CD14-positive monocyte (primary cell): ENCODE measurements around the gene PPFIBP2. TPM values are rescaled to one million over a fixed set of nuclear protein-coding genes. Genes with fewer than 3 reads are reported as not detected.

ENCODE experiments used
- DNase-seq, 3 donors: peaks; one replicate each; pipeline ENCODE4 v3.0.0-alpha.2; 2011 to 2022
- H2AFZ ChIP-seq: 2 replicates; pipeline ENCODE4 v1.6.0; 2012; ENCODE audit warnings: mild to moderate bottlenecking, low read depth, low read length, inconsistent platforms; ENCODE audit not compliant: insufficient read depth, poor library complexity, severe bottlenecking
- H3K27ac ChIP-seq, 2 donors: 1 replicate in 1 of 2; 2 replicates in 1 of 2; pipeline ENCODE4 v1.5.1; 2012 to 2013; ENCODE audit warnings: low read length in 2 of 2, control low read depth in 1 of 2, inconsistent platforms in 1 of 2, low read depth in 1 of 2, mild to moderate bottlenecking in 1 of 2
- H3K27me3 ChIP-seq, 2 donors: one replicate each; pipeline versions ENCODE4 v1.6.0 to v1.6.1; 2011 to 2013; ENCODE audit warnings: low read length in 2 of 2; ENCODE audit not compliant: control insufficient read depth in 2 of 2, insufficient read depth in 2 of 2
- H3K36me3 ChIP-seq, 2 donors: replicated peaks in 1 of 2; 1 replicate in 1 of 2; 2 replicates in 1 of 2; pipeline versions ENCODE4 v1.5.1 to v1.6.1; 2012 to 2013; ENCODE audit warnings: low read length in 2 of 2, control low read depth in 1 of 2, inconsistent platforms in 1 of 2, mild to moderate bottlenecking in 1 of 2; ENCODE audit not compliant: insufficient read depth in 2 of 2, control insufficient read depth in 1 of 2
- H3K4me1 ChIP-seq, 2 donors: 1 replicate in 1 of 2; 2 replicates in 1 of 2; pipeline versions ENCODE4 v1.5.1 to v1.6.1; 2012 to 2013; ENCODE audit warnings: low read length in 2 of 2, control low read depth in 1 of 2, inconsistent platforms in 1 of 2, mild to moderate bottlenecking in 1 of 2, moderate library complexity in 1 of 2; ENCODE audit not compliant: insufficient read depth in 2 of 2, control insufficient read depth in 1 of 2
- H3K4me2 ChIP-seq: replicated peaks from 2 replicates; pipeline ENCODE3; 2012; ENCODE audit warnings: low read length, moderate library complexity, mild to moderate bottlenecking; ENCODE audit not compliant: poor library complexity, severe bottlenecking; ENCODE audit errors: extremely low read depth
- H3K4me3 ChIP-seq, 3 experiments: fragments of 200-600 bp in 1 of 3; sonication (generic) in 1 of 3; replicated peaks in 1 of 3; 1 replicate in 2 of 3; 2 replicates in 1 of 3; pipeline ENCODE4 v1.5.1; 2011 to 2013; ENCODE audit warnings: low read length in 3 of 3, mild to moderate bottlenecking in 3 of 3, control low read depth in 2 of 3, low read depth in 2 of 3, inconsistent platforms in 1 of 3, moderate library complexity in 1 of 3
- H3K79me2 ChIP-seq: 2 replicates; pipeline ENCODE4 v1.6.0; 2012; ENCODE audit warnings: mild to moderate bottlenecking, control low read depth, inconsistent platforms, low read length, moderate library complexity; ENCODE audit not compliant: insufficient read depth
- H3K9ac ChIP-seq: 2 replicates; pipeline ENCODE4 v1.6.0; 2017; ENCODE audit warnings: low read length, mild to moderate bottlenecking; ENCODE audit not compliant: insufficient read depth, poor library complexity, severe bottlenecking
- H3K9me3 ChIP-seq, 2 donors: replicated peaks in 1 of 2; 1 replicate in 1 of 2; 2 replicates in 1 of 2; pipeline versions ENCODE4 v1.5.1 to v1.6.1; 2012 to 2013; ENCODE audit warnings: low read length in 2 of 2, control low read depth in 1 of 2; ENCODE audit not compliant: control insufficient read depth in 1 of 2, insufficient read depth in 1 of 2
- H4K20me1 ChIP-seq: 2 replicates; pipeline ENCODE4 v1.6.0; 2012; ENCODE audit warnings: mild to moderate bottlenecking, low read length, control low read depth, moderate library complexity; ENCODE audit not compliant: insufficient read depth
- H3K27ac Mint-ChIP-seq, 7 donors: one replicate each; pipeline ENCODE4 v1.8.0; 2020; ENCODE audit warnings: mild to moderate bottlenecking in 7 of 7, mixed read lengths in 7 of 7, moderate library complexity in 6 of 7, inconsistent platforms in 2 of 7
- H3K27me3 Mint-ChIP-seq, 3 donors: one replicate each; pipeline ENCODE4 v1.8.0; 2021 to 2022; ENCODE audit warnings: low read depth in 3 of 3, mild to moderate bottlenecking in 3 of 3, mixed read lengths in 3 of 3, moderate library complexity in 3 of 3, inconsistent platforms in 1 of 3
- H3K36me3 Mint-ChIP-seq, 2 donors: one replicate each; pipeline ENCODE4 v1.8.0; 2020; ENCODE audit warnings: mixed read lengths in 2 of 2, inconsistent platforms in 1 of 2, mild to moderate bottlenecking in 1 of 2
- H3K4me1 Mint-ChIP-seq: one replicate; pipeline ENCODE4 v1.8.0; 2020; ENCODE audit warnings: mild to moderate bottlenecking, mixed read lengths
- H3K4me3 Mint-ChIP-seq, 2 donors: one replicate each; pipeline ENCODE4 v1.8.0; 2020; ENCODE audit warnings: mild to moderate bottlenecking in 2 of 2, mixed read lengths in 2 of 2, moderate library complexity in 1 of 2
- H3K9me3 Mint-ChIP-seq, 7 donors: one replicate each; pipeline ENCODE4 v1.8.0; 2020 to 2022; ENCODE audit warnings: mixed read lengths in 7 of 7, mild to moderate bottlenecking in 6 of 7, moderate library complexity in 6 of 7, inconsistent platforms in 2 of 7
- CTCF ChIP-seq: fragments of 200-600 bp; IDR thresholded peaks from one replicate; pipeline ENCODE4 v1.8.0; 2022; ENCODE audit warnings: antibody characterized with exemption, mild to moderate bottlenecking
- WGBS: methylation state at CpG from one replicate; pipeline ENCODE4 v1.1.5; 2013; ENCODE audit warnings: missing lambda C conversion rate; ENCODE audit not compliant: insufficient coverage; 5-methylcytosine and 5-hydroxymethylcytosine counted together
- intact Hi-C, 2 donors: fragments of 100-400 bp; cut with micrococcal nuclease; formaldehyde crosslinking; loops; one replicate each; pipeline versions ENCODE4 v1.15.0 to v1.15.1; 2023
- polyA plus RNA-seq, 3 donors: library from polyadenylated mRNA; depleted of rRNA in 1 of 3; unstranded in 2 of 3; stranded (reverse) in 1 of 3; fragments of 300-500 nt in 2 of 3; fragments of >200 nt in 1 of 3; fragmentation: Illumina TruSeq in 2 of 3; gene quantifications; 1 replicate in 2 of 3; 2 replicates in 1 of 3; pipeline ENCODE4 v1.2.3, GENCODE V29; 2012 to 2021

Gene PPFIBP2
- polyA plus RNA-seq, 3 donors, result 5.9 to 41.6 (median 8.6) TPM

- Histone ChIP-seq H3K9ac (peak overlapping the region; percentile 4), H3K4me3 (peak overlapping the region in 1 of 3 experiments; percentile 71), H3K27ac (peak overlapping the region; percentile 87 to 90), H4K20me1 (no peaks in the 10 kb centered on the region), H3K4me1 (peaks cover 48 to 65% of the 10 kb centered on the region in 2 donors), H3K9me3 (no peaks in the 10 kb centered on the region), H3K36me3 (peaks cover 0 to 10% of the 10 kb centered on the region in 2 donors), H3K27me3 (no peaks in the 10 kb centered on the region), H3K79me2 (peaks cover 20% of the 10 kb centered on the region), H3K4me2 (peak overlapping the region; percentile 79), H2AFZ (no peak overlapping the region)
- Mint-ChIP-seq H3K36me3 (peaks cover 24 to 26% of the 10 kb centered on the region in 2 donors), H3K9me3 (no peaks in the 10 kb centered on the region), H3K4me1 (peaks cover 72% of the 10 kb centered on the region), H3K27ac (peak overlapping the region; percentile 92 to 98 (median 96)), H3K27me3 (peaks cover 0 to 3% (median 0%) of the 10 kb centered on the region in 3 donors), H3K4me3 (peak overlapping the region in 1 of 2 donors; percentile 85)
- WGBS, result 100% methylated on average over 4 of the region's 6 CpGs
- TF ChIP-seq CTCF, result no peak
- intact Hi-C loops, result loop anchor here (5.0 to 10.0 kb wide), 3 partner anchors 69 to 394 kb away; partner anchors contain the start of genes EIF3F (in 1 of the 2) and PPFIBP2 (in 1 of the 2)
- DNase-seq, result no peak
These were observed 77.5 kb downstream of the PPFIBP2 start for GRCh38 chr11:7591107-7591894.

DNA sequence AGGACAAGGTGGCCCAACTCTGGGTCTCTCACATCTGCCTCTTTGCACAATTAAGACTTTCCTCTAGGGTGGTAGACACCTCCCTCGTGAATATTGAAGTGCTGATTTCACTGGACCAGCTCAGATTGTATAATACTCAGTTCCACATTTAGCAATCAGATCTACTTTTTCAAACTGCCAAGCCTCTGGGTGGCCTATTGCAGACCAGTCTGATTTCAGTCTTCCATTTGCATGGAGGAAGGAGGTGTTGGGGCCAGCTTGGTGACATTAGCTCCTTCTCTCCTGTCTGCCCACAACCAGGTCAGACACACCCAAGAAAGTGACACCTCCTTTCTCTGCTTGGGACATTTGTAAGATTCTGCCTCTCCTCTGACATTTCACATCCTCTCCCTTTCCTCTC lies 78.2 kb downstream of the PPFIBP2 start:
- H3K27me3 Mint-ChIP-seq, result peaks cover 0 to 4% (median 0%) of the 10 kb centered on the region in 3 donors
- DNase-seq, result peak; percentile 54 to 81 (median 71)

More for the DNA sequence above, 78.2 kb downstream of the PPFIBP2 start:
- intact Hi-C loops, result loop anchor here (5.0 to 10.0 kb wide), 3 partner anchors 70 to 393 kb away; partner anchors contain the start of genes EIF3F (in 1 of the 2) and PPFIBP2 (in 1 of the 2)
- Mint-ChIP-seq H3K27ac (peak overlapping the region; percentile 92 to 98 (median 96)), H3K36me3 (peaks cover 25 to 27% of the 10 kb centered on the region in 2 donors), H3K4me3 (peak overlapping the region in 1 of 2 donors; percentile 85), H3K4me1 (peaks cover 72% of the 10 kb centered on the region), H3K9me3 (no peaks in the 10 kb centered on the region)
- peak overlapping the region; percentile 87 to 90 for H3K27ac ChIP-seq
- no peaks in the 10 kb centered on the region for H3K27me3 ChIP-seq
- no peaks in the 10 kb centered on the region for H4K20me1 ChIP-seq
- TF ChIP-seq CTCF, result no peak
- no CpG with 5 or more reads among the region's 1 CpG for WGBS
- H3K9me3 ChIP-seq, result no peaks in the 10 kb centered on the region
- H3K36me3 ChIP-seq, result peaks cover 3 to 10% of the 10 kb centered on the region in 2 donors
- no peak overlapping the region for H2AFZ ChIP-seq
- peaks cover 48 to 68% of the 10 kb centered on the region in 2 donors for H3K4me1 ChIP-seq
- H3K4me3 ChIP-seq, result peak overlapping the region in 1 of 3 experiments; percentile 71
- peak overlapping the region; percentile 79 for H3K4me2 ChIP-seq
- peaks cover 22% of the 10 kb centered on the region for H3K79me2 ChIP-seq
- H3K9ac ChIP-seq, result peak overlapping the region; percentile 44
